Eye (tissue), 1 donor: ENCODE measurements around the gene CEP250.
"Not testable (repeated sequence)": the region's sequence is repeated elsewhere in the genome, so short reads cannot be mapped to it uniquely, and the experiment has no call there.

Source experiments
- DNase-seq: peaks from one replicate; pipeline ENCODE4 v3.0.0-alpha.2; 2015

The CEP250 gene

GRCh38 chr20:35529552-35529951 is 74.2 kb downstream of the CEP250 start, which contains the start of gene C20orf173:
Gene C20orf173, minus strand, starts transcription at chr20:35529652. Its CDS starts 279 bp downstream, at chr20:35529373.
- DNase-seq, result no peak

- DNase-seq, result peak; percentile 84
Measured at GRCh38 chr20:35539756-35540212, 84.4 kb downstream of the CEP250 start.

- DNase-seq, result no peak
Measured at GRCh38 chr20:35541118-35541782, 85.9 kb downstream of the CEP250 start.

DNA sequence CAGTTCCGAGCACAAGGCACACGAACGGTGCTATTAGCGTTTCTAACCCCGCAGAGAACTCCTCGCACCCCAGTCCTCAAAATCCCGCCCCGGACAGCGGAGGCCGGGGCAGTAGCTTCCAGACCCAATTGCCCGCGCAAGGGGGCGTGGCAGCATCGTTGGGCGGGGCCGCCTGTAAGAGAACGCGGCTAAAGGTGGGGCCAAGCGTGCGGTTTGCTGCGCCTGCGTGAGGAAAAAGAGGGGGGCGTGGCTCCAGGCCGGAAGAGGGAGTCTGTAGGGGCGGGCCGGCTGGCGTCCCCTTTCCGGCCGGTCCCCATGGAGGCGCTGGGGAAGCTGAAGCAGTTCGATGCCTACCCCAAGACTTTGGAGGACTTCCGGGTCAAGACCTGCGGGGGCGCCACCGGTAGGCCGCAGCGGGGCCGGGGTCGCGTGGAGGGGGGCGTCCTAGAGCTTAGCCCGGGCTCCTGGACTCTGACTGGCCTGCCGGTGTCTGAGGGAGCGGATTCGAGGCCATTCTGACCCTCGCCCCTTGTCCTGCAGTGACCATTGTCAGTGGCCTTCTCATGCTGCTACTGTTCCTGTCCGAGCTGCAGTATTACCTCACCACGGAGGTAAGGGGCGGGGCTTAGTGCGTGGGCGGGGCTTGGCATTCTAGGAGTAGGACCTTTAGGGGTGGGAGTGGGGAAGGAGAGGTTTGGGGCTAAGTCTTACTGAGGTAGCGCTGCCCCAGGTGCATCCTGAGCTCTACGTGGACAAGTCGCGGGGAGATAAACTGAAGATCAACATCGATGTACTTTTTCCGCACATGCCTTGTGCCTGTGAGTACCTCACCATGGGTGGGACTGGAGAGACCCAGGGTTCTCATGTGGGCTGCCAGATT is 86.6 kb downstream of the CEP250 start, which contains the start of gene ERGIC3:
TSS of gene ERGIC3 (plus strand) at position 296 of the 880 bp plus-strand sequence. CDS start at position 316, 20 bp downstream.
- DNase-seq, result peak; percentile 98

DNA sequence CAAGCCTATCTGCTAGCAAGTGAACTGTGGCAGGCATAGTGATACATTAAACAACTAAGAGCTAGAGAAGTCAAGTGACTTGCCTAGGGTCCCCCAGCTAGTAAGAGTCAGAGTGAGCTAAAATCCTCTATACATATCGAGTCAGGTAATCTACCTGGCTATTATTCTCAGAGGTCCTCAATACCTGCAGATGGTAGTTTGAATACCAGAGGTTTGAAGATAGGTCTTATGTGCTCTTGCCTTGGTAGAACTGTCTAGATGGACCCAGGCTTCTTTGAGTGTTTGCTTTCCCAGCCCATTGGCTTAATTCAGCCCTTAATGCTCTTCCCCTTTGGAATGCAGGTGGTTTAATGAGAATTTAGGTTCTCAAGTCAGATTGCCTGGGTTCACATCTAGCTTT is 87.6 kb downstream of the CEP250 start:
- no peak for DNase-seq

DNA sequence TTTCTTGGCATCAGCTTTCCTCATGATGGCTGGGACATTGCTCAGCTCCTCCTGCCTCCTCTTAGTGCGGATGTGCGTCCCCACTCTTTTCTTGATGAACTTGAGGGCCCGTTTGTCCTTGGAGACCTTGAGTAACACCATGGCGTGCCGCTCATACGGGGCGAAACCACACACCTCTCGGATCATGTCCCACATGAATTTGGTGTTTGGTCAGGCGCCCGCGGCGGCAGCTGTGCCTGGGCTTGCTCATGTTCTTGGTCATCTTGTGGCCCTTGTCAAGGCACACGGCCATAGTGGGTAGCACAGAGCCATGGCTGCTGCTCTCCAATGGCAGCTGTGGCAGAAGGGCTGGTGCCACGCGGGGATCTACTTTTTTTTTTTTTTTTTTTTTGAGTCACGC is 89.0 kb downstream of the CEP250 start:
- no peak for DNase-seq

DNA sequence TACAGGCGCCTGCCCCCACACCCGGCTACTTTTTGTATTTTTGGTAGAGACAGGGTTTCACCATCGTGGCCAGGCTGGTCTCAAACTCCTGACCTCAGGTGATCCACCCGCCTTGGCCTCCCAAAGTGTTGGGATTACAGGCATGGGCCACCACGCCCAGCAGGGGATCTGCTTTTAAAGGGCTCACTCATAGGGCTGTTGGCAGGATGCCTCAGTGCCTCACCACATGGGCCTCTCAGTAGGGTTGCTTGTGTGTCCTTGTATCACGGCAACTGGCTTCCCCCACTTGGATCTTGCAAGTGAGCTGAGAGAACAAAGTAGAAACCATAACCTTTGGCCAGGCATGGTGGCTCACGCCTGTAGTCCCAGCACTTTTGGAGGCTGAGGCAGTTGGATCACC is 89.5 kb downstream of the CEP250 start:
- DNase-seq, result not testable (repeated sequence)

GRCh38 chr20:35546127-35546526 is 90.7 kb downstream of the CEP250 start:
- no peak for DNase-seq

DNA sequence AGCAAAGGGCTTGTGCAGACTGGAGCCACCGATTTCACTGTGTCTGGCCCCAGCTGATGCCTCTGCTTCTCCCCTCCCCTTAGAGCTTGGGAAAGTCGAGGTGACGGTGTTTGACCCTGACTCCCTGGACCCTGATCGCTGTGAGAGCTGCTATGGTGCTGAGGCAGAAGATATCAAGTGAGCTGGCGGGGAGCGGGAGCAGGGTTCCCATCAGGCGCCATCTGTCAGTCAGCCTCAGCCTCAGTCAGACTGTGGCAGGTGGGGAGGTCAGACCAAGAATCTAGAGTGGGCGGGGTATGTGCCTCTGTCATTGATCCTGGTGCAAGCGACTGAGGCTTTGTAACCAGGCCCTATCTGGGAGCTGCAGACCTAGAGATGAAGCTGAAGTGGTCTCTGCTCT is 91.9 kb downstream of the CEP250 start:
- DNase-seq, result peak; percentile 61

DNA sequence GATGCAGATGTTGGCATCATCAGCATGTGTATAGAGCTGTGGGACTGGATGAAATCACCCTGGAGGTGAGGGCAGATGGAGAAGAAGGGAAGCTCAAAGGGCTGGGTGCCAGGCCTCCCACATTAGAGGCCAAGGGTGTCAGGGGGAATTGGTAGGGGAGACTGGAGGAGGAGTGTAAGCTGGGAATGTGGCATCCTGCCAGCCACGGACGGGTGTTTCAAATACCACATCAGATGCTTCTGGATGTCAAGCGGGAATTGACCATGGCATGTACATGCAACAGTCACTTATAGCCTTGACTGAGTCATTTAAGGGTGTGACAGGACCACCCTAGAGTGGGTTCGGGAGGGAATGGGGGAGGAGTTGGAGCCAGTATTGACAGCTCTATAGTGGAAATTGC is 96.1 kb downstream of the CEP250 start:
- DNase-seq, result no peak

DNA sequence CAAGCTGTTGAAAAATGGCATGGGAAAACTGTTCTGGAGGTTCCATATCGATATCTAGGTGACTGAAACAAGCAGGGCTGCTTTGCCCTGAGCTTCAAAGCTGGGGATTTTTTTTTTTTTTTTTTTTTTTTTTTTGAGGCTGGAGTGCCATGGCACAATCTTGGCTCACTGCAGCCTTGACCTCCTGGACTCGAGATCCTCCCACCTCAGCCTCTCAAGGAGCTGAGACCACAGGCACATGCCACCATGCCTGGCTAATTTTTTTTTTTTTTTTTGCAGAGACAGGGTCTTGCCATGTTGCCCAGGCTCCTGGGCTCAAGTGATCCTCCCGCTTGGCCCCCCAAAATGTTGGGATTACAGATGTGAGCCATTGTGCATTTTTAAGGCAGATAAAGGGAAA is 97.5 kb downstream of the CEP250 start:
- DNase-seq, result no peak

DNA sequence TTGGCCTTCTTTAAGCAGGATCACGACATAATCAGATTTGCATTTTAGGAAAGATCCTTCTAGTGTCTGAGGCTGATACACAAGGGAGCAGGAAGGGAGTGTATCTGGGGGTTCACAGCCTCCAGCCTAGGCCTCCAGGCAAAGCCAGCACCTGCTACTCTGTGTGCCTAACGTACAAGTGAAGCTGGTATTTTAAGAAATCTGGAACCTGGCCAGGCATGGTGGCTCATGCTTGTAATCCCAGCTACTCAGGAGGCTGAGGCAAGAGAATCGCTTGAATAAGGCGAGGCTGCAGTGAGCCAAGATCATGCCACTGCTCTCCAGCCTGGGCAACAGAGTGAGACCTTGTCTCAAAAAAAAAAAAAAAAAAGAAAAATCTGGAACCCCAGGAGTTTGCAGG is 100.1 kb downstream of the CEP250 start:
- not testable (repeated sequence) for DNase-seq

DNA sequence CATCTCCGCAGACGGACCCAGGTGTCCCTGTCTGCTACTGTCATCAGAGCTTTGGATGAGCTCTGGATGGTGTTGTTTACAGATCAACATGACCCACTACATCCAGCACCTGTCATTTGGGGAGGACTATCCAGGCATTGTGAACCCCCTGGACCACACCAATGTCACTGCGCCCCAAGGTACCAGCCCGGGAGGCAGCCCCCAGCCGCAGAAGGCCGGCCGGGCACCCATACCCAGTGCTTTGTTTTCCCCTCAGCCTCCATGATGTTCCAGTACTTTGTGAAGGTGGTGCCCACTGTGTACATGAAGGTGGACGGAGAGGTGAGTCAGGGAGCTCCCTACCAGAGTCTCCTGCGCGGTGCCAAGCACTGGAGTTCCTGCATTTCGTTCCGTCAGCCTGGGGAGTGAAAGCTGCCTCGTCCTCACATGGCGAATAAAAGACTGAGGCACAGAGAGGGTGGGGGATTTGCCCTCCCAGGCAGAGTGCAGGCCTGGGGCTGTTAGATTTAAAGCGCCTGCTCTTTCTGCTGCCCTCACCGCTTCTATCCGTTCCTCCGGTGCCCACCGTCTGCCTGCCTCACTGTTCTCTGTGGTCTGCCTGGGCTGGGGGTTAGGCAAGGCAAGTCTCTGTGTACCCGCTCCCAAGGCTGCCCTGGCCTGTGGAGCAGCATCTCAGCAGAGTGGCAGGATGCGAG is 100.7 kb downstream of the CEP250 start:
- DNase-seq, result no peak

- no peak for DNase-seq
Measured at GRCh38 chr20:35556871-35557270, 101.5 kb downstream of the CEP250 start.

- DNase-seq, result no peak
Measured at GRCh38 chr20:35558451-35558850, 103.1 kb downstream of the CEP250 start.

DNA sequence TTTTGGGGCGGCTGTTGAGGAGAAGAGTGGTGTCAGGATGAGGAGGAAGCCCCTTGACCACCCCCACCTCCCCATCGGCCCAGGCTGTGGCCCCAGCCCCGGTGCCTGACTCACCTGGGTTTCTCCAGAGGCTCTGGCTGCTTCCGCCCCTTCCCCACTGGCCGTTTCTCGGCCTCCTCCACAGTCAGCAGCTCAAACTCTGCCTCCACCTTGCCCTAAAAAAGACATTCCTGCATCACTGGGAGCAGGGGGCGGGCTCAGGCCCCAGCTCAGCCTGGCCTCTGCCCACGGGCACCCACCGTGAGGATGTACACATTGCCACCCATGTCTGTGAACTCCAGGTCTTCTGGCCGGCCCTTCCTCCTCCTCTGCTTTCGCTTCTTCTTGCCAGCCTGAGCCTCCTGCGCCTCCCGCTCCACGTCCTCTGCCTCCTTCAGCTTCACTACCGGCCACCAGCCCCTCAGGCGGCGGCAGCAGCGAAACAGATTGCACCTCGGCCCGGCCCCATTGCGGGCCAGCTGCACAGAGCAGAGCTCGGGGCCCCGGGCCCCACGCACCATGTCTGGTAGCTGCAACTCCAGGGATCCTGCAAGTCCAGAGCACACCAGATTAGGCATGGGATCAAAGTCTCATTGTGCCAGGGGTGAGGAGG is 103.8 kb downstream of the CEP250 start:
- DNase-seq, result no peak

DNA sequence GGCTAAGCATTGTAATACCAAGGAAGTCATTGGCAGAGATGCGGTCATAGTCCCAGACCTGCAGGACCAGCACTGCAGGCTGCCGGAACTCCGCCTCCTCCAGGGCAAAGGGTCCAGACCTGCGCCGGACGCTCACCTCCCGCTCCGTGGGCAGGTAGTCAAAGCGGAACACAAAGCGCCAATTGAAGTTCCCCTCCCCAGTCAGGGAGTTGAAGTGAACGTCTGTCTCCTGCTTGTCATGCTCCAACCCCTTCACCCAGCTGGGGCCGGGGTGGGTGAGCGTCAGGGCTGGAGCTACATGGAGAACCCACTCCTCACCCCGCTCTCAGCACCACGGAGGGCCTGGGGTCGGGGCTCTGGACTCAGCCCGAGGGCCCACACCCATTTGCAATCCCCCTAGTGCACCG is 104.7 kb downstream of the CEP250 start:
- DNase-seq, result no peak

DNA sequence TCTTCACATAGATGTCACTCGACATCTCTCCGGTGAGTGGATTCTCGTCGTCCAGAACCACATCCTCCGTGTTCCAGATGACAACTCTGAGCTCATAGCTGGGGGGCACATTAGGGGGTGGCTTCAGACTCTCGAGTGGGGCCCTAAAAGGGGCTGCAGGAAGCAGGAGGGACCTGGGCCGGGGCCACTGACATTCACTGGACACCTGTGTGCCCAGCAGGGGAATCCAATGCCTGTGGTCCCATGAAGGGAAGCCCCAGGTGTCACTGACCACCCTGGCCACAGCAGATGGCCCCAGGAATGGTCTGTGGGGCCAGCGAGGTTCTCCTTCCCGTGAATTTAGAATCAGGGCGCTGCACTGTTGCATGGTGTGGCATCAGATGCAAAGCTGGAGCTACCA is 105.1 kb downstream of the CEP250 start:
- DNase-seq, result no peak

- peak; percentile 65 for DNase-seq
Measured at GRCh38 chr20:35561268-35561667, 105.9 kb downstream of the CEP250 start.

DNA sequence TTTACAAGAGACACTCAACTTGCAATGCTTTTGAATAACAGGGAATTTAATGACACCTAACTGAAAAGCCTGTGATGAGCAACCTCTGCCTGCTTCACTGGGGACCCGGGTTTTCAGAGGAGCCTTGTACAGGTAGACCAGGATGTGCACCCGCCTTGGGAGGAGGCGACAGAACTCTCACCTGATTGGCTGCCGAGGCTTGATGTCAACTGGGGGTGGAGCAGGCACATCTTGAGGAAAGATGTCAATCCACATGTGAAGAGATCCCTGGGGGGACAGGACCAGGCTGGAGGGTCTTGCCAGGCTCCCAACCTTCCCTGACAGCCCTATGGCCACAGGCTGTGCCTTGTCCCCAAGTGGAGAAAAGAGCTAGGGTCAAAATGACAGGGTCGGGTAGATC is 106.3 kb downstream of the CEP250 start:
- no peak for DNase-seq

DNA sequence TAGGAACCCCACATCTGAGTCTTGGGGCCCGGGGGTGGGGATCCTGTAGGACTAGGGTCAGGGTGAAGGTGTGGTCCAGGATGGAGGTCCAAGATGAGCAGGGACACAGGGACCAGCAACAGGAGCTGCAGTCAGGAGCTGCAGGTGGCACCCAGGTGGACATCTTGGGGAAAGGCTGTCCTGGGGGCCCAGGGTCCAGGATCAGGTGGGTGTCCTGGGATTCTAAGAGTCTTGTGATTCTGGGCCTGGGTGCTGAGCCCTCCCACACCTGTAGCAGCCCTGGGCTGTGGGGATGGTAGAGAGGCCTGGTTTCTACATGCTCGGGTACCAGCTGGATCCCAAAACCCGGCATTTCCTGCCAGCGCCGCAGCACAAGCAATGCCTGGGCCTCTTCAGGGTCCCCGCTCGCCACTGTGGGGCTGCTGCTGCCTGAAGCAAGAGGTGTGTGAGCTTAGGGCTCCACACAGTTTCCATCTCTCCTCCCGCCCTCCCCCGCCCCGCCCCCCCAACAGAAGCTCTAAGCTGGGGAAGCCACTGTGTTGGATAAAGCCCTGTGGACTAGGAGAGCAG is 107.2 kb downstream of the CEP250 start:
- no peak for DNase-seq

DNA sequence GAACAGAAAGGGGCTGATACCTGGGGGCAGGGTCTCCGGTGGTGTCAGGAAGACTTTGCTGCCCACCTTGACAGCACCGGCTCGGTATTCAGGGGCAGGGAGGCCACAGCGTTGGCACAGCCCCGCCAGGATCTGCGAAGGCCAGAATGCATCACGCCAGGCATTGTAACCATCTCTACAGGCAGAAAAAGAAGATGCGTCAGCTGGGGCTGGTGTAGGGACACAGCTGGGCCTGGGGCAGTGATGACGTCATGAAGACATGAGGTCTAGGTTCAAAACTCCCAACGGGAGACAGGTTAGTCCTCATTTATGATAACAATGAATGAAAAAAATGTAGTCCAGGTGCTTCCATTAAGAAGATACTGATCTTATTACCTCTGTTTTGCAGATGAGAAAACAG is 108.4 kb downstream of the CEP250 start:
- no peak for DNase-seq
